ENCODE data around the gene STRADA.

Gene STRADA, protein sequence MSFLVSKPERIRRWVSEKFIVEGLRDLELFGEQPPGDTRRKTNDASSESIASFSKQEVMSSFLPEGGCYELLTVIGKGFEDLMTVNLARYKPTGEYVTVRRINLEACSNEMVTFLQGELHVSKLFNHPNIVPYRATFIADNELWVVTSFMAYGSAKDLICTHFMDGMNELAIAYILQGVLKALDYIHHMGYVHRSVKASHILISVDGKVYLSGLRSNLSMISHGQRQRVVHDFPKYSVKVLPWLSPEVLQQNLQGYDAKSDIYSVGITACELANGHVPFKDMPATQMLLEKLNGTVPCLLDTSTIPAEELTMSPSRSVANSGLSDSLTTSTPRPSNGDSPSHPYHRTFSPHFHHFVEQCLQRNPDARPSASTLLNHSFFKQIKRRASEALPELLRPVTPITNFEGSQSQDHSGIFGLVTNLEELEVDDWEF

DNA sequence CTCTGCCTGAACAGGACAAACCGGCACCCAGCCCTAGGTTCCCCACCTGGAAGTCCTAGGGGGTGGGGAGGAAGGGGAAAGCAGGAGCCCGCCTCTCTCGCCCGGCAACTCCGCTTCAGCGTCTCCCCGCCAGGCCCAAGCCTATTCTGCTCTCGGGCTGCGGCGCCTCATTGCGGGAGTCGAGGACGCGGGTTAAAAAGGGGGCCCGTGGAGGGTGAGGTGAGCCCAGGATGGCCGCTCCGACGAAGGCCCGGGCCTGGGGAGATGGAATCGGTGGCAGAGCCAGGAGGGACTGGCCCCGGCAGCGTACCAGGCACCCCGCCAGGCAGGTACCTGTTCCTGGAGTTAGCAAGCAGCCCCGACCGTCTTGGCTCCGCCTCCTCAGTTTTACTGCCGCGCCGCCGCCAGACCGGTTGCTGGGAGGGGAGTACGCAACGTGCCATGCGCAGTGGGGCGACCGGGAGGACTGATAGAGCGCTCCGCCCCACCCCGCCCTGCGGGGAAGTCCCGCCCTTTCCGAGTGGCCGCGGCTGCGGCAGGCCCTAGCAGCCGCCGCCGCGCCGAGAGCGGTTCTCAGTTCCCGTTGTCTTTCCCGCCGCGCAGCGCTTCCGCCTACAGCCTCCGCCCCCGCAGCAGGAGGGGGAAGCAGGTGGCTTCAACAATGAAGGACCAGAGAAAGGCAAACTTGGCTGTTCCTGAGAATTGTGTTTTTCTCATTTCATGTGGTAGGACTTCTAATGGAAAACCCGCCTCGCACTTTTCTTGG lies at the start of gene STRADA:
STRADA (minus strand) TSS at position 392 of the 766 bp plus-strand sequence. CDS start 13,430 bp downstream, outside the sequence.
- peak; percentile 93 for DNase-seq

DNA sequence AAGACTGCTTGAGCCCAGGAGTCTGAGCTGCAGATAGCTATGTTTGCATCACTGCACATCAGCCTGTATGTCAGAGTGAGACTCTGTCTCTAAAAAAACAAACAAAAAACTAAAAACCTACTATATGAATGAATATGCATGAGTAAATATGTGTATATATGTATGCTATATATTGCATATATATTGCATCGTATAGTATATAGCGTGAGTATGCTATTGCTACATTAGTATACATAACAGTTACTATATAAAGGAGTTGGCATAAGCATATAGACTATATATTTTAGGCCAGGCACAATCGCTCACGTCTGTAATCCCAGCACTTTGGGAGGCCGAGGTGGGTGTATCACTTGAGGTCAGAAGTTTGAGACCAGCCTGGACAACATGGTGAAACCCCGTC lies 48.5 kb upstream of the STRADA start:
- DNase-seq: no peak

DNA sequence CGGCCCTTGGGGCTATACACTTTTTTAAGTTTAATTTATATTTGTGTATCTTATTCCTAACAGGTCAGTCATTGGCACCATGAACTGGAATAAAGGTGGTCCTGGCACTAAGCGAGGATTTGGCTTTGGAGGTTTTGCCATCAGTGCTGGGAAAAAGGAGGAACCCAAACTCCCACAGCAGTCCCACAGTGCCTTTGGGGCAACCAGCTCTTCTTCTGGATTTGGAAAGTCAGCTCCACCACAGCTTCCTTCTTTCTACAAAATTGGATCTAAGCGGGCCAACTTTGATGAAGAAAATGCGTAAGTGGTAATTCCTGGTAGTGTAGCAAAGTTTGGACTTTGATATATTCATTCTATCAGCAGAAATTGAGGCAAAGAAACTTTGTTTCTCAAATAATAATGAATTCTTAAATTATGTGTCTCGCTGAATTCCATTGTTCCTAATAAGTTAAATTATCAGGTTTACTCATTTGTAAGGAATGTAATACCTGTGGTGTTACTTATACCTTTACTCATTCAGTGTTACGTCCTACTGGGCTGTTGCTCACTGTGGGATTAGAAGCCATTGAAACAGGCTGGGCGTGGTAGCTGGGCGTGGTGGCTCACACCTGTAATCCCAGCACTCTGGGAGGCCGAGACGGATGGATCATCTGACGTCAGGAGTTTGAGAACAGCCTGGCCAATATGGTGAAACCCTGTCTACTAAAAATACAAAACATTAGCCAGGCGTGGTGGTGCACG lies 45.5 kb upstream of the STRADA start:
- no peak for DNase-seq

DNA sequence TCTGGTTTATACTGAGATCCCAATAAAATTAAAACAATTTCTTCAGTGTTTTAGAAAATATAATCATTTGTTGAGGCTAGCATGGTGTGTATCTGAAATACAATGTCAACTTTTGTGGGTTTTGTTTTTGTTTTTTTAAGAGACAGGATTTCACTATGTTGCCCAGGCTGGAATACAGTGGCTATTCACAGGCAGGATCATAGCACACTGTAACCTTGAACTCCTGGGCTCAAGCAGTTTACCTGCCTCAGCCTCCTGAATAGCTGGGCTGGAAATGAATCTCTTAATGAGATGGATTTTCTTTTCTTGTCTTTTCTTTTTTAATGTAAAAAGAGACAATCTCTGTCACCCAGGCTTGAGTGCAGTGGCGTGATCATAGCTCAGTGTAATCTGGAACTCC lies 44.5 kb upstream of the STRADA start:
- DNase-seq: no peak

DNA sequence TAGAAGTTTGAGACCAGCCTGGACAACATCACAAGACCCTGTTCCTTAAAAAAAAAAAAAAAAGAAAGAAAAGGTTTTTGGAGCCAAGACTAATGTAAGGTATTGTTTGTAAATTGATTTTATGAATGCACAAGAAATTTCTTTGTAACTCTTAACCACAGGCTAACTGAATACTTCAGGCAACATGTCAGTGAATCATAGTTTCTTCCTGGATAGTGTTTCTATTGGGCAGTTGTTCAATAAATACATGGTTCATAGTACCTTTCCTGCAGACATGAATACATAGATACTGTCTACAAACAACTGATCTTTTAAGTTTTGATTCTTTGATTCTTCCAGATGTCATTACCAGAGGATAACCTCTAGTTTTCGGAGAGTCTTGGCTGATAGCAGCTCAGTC lies 44.0 kb upstream of the STRADA start:
- DNase-seq: no peak

DNA sequence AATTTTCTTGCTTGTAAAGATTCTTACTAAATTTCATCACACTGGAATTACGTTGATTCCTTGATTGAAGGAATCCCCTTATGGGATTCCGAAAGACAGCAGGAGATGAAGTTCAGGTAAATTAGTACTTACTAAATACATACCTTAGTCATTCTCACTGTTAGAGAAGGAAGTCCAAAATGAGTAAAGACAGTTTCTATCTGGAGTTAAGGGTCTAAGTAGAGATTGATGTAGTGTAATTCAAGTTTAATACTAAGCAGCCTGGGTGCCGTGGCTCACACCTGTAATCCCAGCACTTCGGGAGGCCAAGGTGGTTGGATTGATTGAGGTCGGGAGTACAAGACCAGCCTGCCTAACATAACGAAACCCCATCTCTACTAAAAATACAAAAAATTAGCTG lies 41.9 kb upstream of the STRADA start:
- no peak for DNase-seq

DNA sequence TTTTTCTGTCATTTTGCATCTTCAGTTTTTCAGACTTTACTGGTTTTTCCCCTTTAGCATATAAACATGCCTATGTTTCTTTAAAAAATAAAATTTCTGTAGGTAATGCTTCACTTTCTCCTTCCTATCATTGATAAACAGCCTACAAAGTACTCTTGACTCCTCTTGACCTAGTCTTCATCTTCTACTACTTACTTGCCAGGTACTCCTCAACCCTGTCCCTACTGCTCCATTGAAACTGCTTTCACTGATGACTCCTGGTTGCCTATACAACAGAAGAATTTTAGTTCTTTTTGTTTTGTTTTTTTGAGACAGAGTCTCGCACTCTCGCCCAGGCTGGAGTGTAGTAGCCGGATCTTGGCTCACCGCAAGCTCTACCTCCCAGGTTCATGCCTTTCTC lies 39.3 kb upstream of the STRADA start:
- DNase-seq: no peak

DNA sequence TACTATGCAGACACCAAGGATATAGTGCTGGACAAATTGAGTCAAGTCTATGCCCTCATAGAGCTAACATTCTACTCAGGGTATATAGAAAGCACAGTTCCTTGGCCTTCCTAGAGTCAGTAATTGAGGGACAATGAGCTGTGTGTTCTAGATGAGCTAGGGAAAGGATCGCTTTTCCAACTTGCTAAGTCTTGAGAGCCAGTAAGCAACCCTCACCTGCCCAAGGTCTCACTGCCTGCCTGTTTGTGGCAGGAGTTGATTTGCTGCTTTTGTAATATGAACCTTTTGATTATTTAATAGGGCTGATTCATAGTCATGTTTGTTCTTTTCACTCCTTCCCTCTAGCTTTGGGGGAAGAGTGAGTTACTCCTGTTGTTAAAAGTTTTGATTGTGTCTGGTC lies 38.9 kb upstream of the STRADA start:
- no peak for DNase-seq

DNA sequence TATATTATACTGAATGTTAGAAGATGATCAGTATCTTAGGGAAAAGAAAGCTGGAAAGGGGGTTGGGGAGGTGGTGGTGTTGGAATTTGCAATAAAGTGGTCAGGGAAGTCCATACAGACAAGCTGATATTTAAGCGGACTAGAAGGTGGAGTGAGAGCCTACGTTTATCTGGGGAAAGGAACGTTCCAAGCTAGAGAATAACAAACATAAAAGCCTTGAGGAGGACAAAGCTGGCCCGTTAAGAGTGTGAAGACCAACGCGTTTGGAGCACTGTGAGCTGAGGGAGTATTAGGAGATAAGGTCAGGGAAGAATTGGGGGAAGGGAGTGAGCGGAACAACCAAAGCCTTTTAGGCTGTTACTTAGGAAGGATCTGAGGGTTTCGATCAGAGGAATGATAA lies 33.8 kb upstream of the STRADA start:
- DNase-seq: no peak

DNA sequence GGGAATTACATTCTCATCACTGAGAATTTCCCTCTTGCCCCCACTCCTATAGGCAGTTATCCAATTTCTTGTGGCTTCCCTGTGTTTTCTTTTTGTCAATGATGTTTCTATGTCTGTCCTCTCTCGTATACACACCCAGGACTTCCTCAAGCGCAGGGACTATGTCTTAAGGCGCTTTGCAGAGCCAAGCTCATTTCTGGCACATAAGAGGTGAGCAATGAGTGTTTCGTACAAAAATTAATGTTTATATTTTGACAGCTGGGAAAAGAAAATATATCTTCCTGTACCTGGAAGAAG lies 33.3 kb upstream of the STRADA start:
- DNase-seq: no peak

DNA sequence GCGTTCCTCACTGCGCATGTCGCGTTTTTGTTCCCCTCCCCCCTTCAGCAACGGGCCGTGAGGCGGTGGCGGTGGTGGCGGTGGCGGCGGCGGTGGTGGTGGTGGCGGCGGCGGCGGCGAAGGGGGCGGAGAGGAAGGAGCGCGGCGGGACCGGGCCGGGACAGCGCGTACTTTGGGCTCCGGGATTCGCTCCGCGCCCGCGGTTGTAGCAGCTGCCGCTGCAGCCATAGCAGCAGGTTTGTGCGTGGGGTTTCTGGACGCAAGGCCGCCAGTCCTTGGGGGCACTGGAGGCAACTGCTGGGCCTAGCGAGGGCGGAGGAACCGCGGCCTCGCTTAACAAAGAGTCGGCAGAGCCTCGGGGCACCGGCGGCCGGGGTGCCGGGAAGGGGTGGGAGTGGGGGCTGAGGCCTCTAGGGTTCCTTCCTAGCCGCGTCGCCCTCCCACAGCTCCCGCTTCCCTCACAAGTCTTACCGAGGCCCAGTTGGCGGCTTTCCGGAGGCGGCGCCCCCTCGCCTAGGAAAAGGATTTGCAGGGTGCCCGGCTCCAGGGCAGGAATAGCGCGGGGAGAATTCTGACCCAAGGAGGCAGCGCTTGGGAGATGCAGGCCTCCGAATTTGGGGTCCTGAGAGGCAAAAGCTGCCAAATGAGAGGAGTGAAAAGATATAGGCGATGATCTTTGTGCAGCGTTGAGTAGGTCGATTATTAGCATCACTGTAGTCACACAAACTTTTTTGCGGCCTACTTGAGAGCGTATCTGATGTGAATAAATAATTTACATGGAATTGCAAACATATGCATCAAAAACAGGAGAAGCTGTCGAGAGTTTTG lies 32.8 kb upstream of the STRADA start, which contains the start of gene DDX42:
DDX42 (plus strand) TSS at position 30 of the 828 bp plus-strand sequence. CDS start 12,880 bp downstream, outside the sequence.
- DNase-seq: no peak

DNA sequence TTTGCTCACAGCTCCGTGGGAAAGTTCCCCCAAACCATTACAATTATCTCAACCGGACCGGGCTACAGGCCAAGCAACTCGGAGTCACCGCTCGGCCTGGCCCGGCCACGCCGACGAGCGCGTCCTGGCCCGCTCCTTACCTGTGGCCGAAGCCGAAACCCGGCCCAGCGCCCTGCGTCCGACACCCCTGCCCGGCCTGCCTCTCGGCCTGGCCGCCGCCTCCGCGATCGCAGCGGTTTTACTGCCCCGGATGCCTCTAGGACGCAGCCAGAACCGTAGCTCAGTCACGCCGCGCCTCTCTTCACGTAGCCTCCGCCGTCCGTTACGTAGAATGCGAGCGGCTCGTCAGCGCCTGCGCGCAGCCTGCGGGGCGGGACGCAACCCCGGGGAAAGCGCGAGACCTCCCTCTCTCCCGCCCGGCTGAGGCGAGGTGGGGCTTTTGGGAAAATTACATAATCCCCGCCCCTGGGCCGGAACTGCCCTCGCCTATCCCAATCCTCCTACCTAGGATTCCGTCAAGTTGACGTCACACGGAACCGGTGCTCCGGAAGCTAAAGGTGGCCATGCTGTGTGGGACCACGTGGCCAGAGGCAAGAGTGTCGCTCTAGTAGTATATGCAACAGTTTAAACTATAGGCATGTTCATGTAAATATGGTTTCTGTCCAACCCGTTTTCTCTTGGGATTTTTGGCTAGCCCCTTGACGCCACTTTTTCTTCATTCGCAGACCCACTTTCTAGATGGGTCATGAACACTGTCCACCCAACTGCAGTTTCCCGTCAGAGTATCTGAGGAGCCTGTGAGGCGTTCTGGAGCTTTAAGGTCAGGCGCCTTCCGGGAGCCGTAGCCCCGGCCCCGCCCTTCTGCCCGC lies 31.9 kb upstream of the STRADA start, which contains the start of gene CCDC47:
CCDC47 (minus strand) TSS at position 326 of the 869 bp plus-strand sequence. CDS start 7,422 bp downstream, outside the sequence.
- peak; percentile 96 for DNase-seq

DNA sequence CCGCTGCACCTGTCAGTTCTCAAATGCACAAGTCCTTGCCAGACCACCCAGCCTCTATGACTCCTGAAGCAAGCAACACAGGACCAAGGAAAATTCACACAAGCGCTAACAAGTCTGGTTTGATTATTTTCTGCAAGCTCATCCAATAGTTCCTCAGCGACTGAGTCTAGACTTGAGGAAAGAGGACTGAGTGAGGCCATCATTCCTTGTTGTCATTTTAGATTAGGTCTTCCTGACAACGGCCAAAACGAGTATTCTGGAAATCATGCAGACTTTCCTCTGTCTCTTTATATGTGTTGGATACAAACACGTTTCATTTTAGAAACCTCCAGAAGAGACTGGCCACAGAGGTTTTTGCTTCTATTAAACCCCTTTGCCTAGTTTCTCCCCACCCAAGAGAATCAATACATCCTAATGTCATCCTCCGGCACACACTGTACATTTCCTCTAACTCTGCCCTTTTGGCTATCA lies 31.2 kb upstream of the STRADA start:
- DNase-seq: no peak

DNA sequence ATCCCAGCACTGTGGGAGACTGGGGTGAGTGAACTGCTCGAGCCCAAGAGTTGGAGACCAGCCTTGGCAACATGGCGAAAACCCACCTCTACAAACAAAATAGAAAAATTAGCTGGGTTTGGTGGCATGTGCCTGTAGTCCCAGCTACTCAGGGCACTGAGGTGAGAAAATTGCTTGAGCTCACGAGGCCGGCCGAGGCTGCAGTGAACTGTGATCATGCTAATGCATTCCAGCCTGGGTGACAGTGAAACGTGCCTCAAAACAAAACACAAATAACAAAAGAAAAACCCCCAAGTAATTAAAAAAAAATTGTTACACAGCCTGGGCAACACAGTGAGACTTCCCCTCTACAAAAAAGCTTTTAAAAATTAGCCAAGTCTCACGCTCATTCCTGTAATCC lies 26.8 kb upstream of the STRADA start:
- no peak for DNase-seq

DNA sequence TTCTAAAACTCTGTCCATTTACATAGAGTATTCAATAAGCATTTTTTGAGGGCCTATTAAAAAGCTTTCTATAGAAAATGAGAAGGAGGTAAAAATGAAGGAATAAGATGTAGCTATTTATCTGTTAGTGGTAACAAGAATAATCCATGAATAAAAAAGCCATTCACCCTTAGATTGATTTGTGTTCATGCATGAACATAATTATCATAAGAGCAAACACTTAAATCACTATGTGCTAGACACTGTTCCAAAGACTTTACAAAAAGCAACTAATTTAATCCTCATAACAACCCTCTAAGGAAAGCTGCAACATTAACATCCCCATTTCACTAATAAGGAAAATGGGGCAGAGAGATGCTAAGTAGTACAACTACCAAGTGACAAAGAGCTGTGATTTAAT lies 25.2 kb upstream of the STRADA start:
- no peak for DNase-seq

DNA sequence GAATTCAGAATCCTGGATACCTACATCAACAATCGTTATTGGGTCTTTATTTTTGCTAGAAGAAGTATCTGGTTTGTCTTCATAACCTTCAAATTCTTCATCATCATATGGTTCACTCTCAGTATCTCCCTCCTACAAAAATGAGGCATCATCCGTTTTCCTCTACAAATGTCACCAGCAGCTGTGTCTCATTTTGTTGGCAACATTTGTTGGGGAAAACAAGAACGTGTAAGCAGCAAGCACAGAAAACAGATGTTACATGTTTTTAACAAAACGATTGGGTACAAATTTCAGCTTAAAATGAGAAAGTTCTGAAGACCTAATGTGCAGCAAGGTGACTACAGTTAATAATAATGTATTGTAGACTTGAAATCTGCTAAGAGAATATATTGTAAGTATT lies 23.1 kb upstream of the STRADA start:
- DNase-seq: no peak

DNA sequence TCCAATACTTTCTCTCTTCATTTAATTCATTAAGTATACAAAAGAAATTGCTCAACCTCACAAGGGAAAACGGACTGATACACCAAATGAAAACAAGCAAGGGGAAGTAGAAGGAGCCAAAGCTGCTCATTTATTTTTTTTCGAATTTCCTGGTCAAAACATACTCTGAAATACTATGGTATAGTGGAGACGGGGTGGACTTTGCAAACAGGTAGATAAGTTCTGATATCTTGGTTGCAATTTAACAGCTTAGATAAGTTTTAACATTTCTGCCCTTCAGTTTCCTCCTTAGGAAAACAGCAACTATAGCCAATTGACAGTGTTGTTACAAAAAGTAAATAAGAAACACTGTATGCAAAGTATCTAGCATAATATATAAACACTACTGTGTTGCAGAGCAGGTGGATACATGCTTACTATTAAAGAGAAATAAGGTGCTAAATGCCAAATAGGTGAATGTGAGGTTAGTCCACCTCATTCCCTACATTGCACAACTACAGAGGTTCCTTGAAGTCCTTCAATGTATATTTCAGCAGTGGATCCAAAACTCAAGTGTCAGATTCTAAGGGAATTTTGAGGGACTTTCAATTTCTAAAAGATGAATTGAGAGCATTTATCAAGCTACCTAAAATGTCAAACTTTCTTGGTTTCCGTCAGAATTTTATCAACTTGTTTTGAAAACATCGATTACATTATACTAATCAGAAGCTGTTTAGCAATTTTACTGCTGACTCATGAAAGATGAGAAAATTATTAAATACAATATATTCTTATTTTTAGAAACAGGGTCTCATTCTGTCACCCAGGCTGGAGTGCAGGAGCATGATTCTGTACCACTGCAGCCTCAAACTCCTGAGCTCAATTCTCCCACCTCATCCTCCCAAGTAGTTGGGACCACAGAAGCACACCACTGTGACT lies 20.8 kb upstream of the STRADA start:
- no peak for DNase-seq

DNA sequence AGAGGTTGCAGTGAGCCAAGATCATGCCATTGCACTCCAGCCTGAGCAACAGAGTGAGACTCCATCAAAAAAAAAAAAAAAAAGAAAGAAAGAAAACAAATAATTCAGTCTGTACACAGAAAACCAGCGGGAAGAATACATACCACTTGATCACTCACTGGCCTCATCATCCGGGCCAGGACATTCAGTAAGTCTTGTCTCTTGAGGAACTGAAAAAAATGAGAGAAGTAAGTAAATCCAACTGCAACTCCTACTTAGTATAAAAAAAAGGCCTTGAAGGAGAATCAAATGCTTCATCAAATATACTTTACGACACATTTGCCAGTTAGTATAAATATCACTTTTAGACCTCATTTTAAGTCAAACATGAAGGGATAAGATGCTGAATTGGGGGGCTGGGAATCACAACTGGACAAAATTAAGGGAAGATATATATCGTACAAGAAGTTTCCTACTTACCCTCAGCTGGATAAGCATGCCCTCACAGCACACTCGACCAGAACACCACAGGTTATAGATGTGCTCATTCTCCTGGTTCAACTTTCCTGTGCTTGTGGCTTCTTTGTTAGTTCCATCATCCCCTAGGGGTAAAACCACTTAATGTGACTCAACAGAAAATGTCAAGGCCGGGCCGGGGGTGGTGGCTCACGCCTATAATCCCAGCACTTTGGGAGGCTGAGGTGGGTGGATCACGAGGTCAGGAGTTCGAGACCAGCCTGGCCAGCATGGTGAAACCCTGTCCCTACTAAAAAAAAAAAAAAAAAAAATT lies 19.4 kb upstream of the STRADA start:
- no peak for DNase-seq

DNA sequence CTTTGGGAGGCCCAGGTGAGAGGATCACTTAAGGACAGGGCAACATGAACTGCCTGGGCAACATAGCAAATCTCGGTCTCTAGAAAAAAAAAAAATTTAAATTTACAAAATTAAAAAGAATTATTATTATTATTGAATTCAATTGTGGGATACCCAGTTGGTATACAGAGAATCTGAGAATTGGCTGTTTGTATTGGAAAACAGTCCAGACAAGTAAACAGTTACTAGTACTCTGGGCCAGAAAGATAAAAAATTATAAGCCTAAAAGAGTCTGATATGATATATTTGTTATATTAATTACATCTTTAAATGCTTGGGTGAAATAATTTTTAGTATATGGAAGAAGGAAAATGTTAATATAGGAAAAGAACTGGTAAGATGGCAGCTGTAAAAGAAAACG lies 16.8 kb upstream of the STRADA start:
- no peak for DNase-seq
